ENCODE measurements around the gene RBM28. TPM values are rescaled to one million over a fixed set of nuclear protein-coding genes. Genes with fewer than 3 reads are reported as not detected.

RBM28 gene
- total and polyA plus RNA-seq, 7 donors = 22.8 to 45.0 (median 28.8) TPM

- Histone ChIP-seq H3K27me3 (ENCODE audit: insufficient read depth in 3 of 3, low read length in 2 of 3) (no peaks in the 10 kb centered on the region), H3K36me3 (ENCODE audit: insufficient read depth in 1 of 2, low read depth in 1 of 2) (no peaks in the 10 kb centered on the region), H3K27ac (peak overlapping the region; percentile 76), H3K9me3 (no peaks in the 10 kb centered on the region), H3K4me1 (peaks cover 19% of the 10 kb centered on the region), H3K4me3 (no peak overlapping the region)
- WGBS, 3 donors = 79 to 89% (median 88%) methylated on average over 2 of the region's 2 CpGs
- TF ChIP-seq CTCF (IDR thresholded peaks at IDR 0.05) = no peak
- DNase-seq (no peak), ATAC-seq (no peak)
- intact Hi-C loops (cut with DNase I) = no loop called here
Measured at GRCh38 chr7:128365432-128365831, 21.7 kb upstream of the RBM28 start.

- DNase-seq (no peak), ATAC-seq (no peak)
- 77 to 84% (median 83%) methylated on average over 4 of the region's 4 CpGs for WGBS, 3 donors
- intact Hi-C loops (cut with DNase I) = no loop called here
- no peaks in the 10 kb centered on the region for H3K27me3 ChIP-seq (ENCODE audit: insufficient read depth in 3 of 3, low read length in 2 of 3)
- H3K27ac ChIP-seq = no peak overlapping the region
- peaks cover 19% of the 10 kb centered on the region for H3K4me1 ChIP-seq
- H3K36me3 ChIP-seq (ENCODE audit: insufficient read depth in 1 of 2, low read depth in 1 of 2) = no peaks in the 10 kb centered on the region
- H3K4me3 ChIP-seq = no peak overlapping the region
- TF ChIP-seq CTCF (IDR thresholded peaks at IDR 0.05) = no peak
- H3K9me3 ChIP-seq = no peaks in the 10 kb centered on the region
Measured at GRCh38 chr7:128364166-128364870, 20.6 kb upstream of the RBM28 start.

GRCh38 chr7:128363261-128363721 is 19.6 kb upstream of the RBM28 start:
- H3K27ac ChIP-seq = no peak overlapping the region
- no peak overlapping the region for H3K4me3 ChIP-seq
- no peaks in the 10 kb centered on the region for H3K9me3 ChIP-seq
- no peak for TF ChIP-seq CTCF (IDR thresholded peaks at IDR 0.05)
- H3K4me1 ChIP-seq = peaks cover 19% of the 10 kb centered on the region
- intact Hi-C loops (cut with DNase I) = no loop called here
- no peak for DNase-seq
- H3K36me3 ChIP-seq (ENCODE audit: insufficient read depth in 1 of 2, low read depth in 1 of 2) = no peaks in the 10 kb centered on the region
- no peaks in the 10 kb centered on the region for H3K27me3 ChIP-seq (ENCODE audit: insufficient read depth in 3 of 3, low read length in 2 of 3)
- 86 to 92% (median 86%) methylated on average over 6 of the region's 6 CpGs for WGBS, 3 donors
- no peak for ATAC-seq

GRCh38 chr7:128362670-128363069 is 19.0 kb upstream of the RBM28 start:
- H3K4me3 ChIP-seq = no peak overlapping the region
- H3K27ac ChIP-seq = no peak overlapping the region
- DNase-seq (no peak), ATAC-seq (no peak)
- no peaks in the 10 kb centered on the region for H3K36me3 ChIP-seq (ENCODE audit: insufficient read depth in 1 of 2, low read depth in 1 of 2)
- no peak for TF ChIP-seq CTCF (IDR thresholded peaks at IDR 0.05)
- H3K9me3 ChIP-seq = no peaks in the 10 kb centered on the region
- H3K4me1 ChIP-seq = peaks cover 19% of the 10 kb centered on the region
- intact Hi-C loops (cut with DNase I) = no loop called here
- no peaks in the 10 kb centered on the region for H3K27me3 ChIP-seq (ENCODE audit: insufficient read depth in 3 of 3, low read length in 2 of 3)
- 84 to 86% (median 85%) methylated on average over 4 of the region's 4 CpGs for WGBS, 3 donors
